OCI-LY3 (cell line): Measurements from ENCODE around the gene AIRE.

Experiments
- EZH2phosphoT487 ChIP-seq: fragments of 200-600 bp; shearing (Covaris generic); IDR thresholded peaks from 2 replicates; pipeline ENCODE4 v1.6.1; 2018; ENCODE audit warnings: antibody characterized with exemption, mixed run types, low read depth
- TF ChIP-seq, protein P1 (sequence below): fragments of 200-600, 300-600 bp; sonication (generic); IDR thresholded peaks from 2 replicates; pipeline ENCODE4 v1.5.1; 2014; ENCODE audit warnings: antibody characterized with exemption, low read length, low read depth

DNA sequence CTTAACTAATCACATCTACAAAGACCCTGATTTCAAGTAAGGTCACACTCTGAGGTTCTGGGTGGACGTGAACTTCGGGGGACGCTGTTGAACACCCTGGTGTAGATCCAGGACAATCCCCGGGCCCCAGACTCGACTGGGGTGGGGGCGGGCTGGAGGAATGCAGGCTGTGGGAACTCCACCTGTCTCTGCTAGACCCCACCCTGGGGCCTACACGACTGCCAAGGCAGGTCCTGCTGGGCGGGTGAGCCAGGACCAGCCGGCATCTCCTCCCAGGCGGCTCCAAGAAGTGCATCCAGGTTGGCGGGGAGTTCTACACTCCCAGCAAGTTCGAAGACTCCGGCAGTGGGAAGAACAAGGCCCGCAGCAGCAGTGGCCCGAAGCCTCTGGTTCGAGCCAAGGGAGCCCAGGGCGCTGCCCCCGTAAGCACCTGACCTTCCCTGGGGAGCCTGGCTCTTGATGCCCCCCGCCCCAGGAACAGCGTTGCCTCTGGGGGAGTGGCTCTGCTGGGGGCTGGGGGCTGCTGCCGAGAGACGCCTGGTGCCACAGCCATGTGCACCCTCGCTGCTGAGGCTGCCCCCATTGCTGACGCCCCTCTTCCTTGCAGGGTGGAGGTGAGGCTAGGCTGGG is 3.8 kb downstream of the AIRE start:
- TF ChIP-seq, protein P1, sequence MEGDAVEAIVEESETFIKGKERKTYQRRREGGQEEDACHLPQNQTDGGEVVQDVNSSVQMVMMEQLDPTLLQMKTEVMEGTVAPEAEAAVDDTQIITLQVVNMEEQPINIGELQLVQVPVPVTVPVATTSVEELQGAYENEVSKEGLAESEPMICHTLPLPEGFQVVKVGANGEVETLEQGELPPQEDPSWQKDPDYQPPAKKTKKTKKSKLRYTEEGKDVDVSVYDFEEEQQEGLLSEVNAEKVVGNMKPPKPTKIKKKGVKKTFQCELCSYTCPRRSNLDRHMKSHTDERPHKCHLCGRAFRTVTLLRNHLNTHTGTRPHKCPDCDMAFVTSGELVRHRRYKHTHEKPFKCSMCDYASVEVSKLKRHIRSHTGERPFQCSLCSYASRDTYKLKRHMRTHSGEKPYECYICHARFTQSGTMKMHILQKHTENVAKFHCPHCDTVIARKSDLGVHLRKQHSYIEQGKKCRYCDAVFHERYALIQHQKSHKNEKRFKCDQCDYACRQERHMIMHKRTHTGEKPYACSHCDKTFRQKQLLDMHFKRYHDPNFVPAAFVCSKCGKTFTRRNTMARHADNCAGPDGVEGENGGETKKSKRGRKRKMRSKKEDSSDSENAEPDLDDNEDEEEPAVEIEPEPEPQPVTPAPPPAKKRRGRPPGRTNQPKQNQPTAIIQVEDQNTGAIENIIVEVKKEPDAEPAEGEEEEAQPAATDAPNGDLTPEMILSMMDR = no peak
- no peak for TF ChIP-seq EZH2phosphoT487
